Kidney capillary endothelial cell (primary cell): ENCODE measurements around the gene MRPL39.

Experiments used
- DNase-seq: peaks from one replicate; pipeline ENCODE4 v3.0.0-alpha.2; 2018; ENCODE audit warnings: low spot score

Gene MRPL39

DNA sequence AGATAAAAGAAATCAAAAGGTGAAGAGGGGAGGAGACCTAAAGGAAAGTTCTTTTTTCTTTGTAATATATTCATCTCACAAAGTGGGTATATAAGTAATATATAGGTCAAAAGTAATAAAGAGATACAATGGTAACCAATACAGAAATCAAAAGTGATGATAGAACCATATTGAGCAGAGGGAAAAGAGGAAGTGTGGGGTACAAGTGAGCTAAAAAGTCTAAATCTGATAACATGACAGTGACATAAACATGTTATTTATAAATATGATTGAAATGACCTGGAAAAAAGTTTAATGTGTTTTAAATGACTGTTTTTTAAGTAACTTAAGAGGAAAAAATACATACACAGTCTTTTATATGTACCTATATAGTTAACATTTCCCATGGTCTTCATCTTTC lies 70.5 kb downstream of the MRPL39 start:
- no peak for DNase-seq

DNA sequence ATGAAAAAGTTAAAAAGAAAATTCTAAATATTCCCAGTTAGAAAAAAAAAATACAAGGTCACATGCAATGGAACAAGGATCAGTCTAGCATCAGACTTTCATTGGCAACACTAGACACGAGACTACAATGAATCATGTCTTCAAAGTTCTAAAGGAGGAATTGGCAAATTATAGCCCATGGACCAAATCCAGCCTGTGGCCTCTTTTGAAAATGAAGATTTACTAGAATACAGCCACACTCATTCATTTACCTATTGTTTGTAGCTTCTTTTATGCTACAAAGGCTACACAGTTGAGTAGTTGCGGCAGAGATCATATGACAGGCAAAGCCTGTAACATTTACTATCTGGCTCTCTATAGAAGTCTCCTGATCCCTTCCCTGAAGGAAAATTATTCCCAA lies 71.4 kb downstream of the MRPL39 start:
- no peak for DNase-seq
